KOPT-K1 (cell line): Measurements from ENCODE around the gene HYKK.

Experiments used
- H3K27ac ChIP-seq: fragments of 200-600 bp; sonication (generic); 2 replicates; pipeline ENCODE4 v1.5.1; 2016; ENCODE audit warnings: antibody characterized with exemption, mild to moderate bottlenecking, low read depth, low read length; ENCODE audit not compliant: poor library complexity, severe bottlenecking
- H3K36me3 ChIP-seq: fragments of 200-600 bp; sonication (generic); 2 replicates; pipeline ENCODE4 v1.5.1; 2017; ENCODE audit warnings: antibody characterized with exemption, mild to moderate bottlenecking, low read length, moderate library complexity; ENCODE audit not compliant: insufficient read depth
- H3K9me3 ChIP-seq: fragments of 200-600 bp; sonication (generic); 2 replicates; pipeline ENCODE4 v1.5.1; 2017; ENCODE audit warnings: antibody characterized with exemption, low read length, mild to moderate bottlenecking; ENCODE audit not compliant: insufficient read depth, poor library complexity, severe bottlenecking

HYKK gene

DNA sequence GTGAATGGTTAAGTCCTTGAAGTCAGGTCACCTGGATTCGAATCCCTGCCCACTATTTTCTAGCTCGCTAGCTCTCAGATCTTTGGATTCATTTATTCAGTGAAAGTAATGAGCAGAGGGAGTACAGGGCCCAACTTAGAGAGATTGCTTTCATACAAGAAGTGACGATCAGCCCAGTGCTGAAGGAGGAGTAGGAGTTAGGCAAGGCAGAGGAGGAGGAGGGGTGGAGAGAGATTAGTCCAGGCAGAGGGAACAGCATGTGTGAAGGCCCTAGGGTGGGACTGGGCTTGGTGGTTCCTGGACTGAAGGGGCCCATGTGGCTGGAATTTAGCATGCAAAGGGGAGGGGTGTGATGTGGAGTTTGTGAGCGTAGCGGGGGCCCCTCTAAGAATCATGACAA lies 54.1 kb downstream of the HYKK start:
- H3K27ac ChIP-seq = no peak overlapping the region
- no peaks in the 10 kb centered on the region for H3K9me3 ChIP-seq
- H3K36me3 ChIP-seq = no peaks in the 10 kb centered on the region

DNA sequence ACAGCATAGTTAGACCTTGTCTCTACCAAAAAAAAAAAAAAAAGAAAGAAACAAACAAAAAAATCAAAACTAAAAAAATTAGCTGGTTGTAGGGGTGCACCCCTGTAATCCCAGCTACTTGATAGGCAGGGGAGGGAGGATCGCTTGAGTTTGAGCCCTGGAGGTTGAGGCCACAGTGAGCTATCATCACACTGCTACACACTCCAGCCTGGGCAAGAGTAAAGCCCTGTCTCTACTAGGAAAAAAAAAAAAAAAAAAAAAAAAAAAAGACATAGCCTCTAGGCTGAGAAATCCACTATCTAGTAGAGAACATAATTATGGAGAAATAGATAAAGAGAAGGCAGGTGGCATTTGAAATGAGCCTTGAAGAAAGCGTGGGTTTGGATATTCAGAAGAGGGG lies 55.7 kb downstream of the HYKK start:
- H3K9me3 ChIP-seq = no peaks in the 10 kb centered on the region
- no peak overlapping the region for H3K27ac ChIP-seq
- H3K36me3 ChIP-seq = no peaks in the 10 kb centered on the region

DNA sequence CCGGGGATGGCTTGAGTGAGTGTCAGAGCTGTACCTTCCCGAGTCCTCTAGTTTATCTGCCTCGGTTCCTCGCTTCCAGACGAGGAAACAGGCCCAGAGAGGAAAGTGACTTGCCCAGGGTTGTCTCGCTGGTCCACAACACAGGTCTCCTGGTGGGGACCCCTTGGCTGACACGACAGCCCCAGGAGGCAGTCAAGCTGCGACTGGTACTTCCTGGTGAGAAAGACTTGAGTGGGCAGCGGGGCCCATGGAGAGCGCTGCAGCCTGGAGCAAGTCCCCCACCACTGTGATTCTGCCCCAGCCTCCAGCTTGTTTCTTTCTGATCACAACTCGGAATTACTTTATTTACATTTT lies 57.3 kb downstream of the HYKK start:
- Histone ChIP-seq H3K27ac (peak overlapping the region; percentile 72), H3K9me3 (no peaks in the 10 kb centered on the region), H3K36me3 (no peaks in the 10 kb centered on the region)

DNA sequence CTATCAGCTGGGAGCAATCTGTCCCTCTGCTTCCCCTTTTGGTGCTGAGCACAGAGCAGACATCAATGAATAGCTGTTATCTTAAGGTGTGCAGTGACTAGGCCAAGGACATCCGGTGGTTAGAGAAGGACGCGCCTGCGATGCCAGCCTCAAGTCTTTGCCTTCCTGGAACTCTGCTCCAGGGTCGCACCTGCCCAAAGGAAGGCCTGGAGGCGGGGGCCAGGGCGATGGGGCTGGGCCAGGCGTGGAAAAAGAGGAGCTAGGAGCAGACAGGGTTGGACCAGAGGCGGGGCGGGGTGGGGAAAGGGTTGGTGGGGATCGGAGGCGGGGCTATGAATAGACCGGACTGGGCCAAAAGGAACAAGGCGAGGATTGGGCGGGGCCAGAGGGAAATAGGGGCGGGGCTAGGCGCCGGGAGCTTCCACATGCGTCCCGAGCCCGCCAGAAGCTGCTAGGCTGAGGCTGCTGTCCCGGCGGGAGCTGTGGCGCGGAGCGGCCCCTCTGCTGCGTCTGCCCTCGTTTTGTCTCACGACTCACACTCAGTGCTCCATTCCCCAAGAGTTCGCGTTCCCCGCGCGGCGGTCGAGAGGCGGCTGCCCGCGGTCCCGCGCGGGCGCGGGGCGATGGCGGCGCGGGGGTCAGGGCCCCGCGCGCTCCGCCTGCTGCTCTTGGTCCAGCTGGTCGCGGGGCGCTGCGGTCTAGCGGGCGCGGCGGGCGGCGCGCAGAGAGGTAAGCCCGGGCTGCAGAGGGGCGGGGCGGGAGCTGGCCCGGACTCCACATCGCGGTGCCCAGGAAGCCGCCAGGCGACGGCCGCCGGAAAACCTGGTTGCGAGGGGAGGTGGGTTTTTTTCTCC lies 57.9 kb downstream of the HYKK start, which contains the start of gene CHRNA5:
Gene CHRNA5 (plus strand): TSS at position 424 of the 854 bp plus-strand sequence. CDS start 200 bp downstream, at position 624.
- Histone ChIP-seq H3K36me3 (no peaks in the 10 kb centered on the region), H3K9me3 (no peaks in the 10 kb centered on the region), H3K27ac (peak within 1 kb of the TSS; percentile 72)

DNA sequence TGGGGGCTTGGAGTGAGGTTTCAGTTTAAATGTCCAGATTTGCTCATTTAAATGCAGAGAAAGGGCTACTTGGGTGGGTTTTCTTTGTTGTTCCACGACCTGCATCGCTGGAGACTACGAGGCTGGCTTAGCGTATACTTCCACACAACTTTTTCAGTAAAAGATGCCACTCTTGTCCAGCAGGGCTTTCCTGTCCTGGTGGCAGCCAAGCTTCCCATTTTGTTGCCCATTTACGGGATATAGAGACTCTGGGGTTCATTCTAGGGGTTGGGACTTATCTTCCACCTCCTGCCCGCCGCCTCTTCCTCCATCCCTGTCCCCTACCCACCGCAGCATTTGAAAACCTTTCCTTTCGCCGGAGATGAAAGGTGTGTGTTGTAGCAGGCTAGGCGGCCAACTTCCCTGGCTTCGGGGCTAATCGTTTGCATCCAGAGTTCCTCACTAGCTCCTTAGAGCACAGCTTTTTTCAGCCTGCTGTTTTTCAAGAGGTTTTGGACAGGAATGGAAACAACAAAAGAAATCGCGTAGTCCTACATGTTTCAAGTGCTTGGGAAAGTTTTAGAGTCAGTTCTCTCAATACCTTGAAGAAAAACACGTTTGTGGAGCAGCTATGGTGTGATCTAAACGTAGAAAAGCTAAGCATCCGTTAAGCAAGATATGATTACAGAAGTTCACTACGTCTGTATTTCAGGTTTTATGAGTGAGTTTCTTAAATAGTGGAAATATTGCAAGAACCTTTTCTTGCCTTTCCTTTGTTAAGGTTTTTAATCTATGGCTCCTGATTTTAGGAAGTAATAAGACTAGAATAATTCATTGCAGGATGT lies 58.8 kb downstream of the HYKK start:
- Histone ChIP-seq H3K9me3 (no peaks in the 10 kb centered on the region), H3K27ac (peak overlapping the region; percentile 72), H3K36me3 (no peaks in the 10 kb centered on the region)

DNA sequence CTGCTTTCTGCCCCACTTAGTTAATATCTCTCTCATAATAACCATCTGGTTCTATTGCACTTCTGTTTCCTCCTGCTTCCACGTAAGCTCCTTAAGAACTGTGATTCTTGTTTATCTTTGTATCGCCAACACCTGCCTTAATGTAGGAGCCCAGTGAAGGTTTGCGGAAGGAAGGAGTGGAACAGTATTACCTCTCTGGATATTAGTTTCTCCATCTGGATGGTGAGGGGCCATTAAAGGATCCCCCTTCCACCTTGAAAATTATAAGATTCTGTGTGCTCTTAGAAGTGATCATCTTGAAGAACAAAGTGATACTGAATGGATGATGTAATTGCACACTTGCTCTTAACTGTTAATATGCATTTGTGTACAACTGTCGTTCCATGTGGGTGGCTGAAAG lies 60.2 kb downstream of the HYKK start:
- no peak overlapping the region for H3K27ac ChIP-seq
- no peaks in the 10 kb centered on the region for H3K9me3 ChIP-seq
- H3K36me3 ChIP-seq = no peaks in the 10 kb centered on the region

DNA sequence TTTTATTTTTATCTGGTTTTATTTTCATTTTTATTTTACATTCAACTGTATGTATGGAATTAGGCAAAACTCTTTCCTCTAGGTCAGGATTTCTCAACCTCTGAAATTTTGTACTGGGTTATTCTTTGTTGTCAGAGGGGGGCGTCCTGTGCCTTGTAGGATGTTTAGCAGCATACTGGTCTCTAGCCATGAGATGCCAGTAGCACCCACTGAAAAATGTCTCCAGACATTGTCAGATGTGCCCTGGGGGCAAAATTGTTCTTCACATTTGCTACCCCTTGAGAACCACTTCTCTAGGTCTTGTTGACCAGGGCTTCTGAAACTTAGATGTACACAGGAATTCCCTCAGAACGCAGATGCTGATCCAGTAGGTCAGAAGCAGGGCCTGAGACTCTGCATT lies 63.3 kb downstream of the HYKK start:
- H3K27ac ChIP-seq = no peak overlapping the region
- no peaks in the 10 kb centered on the region for H3K9me3 ChIP-seq
- no peaks in the 10 kb centered on the region for H3K36me3 ChIP-seq

DNA sequence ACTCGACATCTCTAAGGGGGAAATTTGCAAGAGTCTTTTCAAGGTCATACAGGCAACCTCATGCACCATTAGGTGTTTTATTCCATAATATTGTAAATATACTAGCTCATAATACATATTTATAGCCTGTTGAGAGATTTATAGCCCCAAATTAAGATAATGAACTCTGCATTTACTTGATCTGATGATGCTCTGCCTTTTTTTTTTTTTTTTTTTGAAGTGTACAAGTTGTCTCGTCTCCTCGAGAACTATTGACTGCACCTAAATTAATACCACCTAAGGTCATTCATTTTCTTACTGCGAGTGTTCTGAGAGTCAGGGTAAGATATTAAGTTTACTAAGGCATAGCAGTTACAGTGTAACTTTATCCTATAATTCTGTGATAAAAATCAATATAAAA lies 64.0 kb downstream of the HYKK start:
- no peaks in the 10 kb centered on the region for H3K9me3 ChIP-seq
- H3K36me3 ChIP-seq = no peaks in the 10 kb centered on the region
- H3K27ac ChIP-seq = no peak overlapping the region

DNA sequence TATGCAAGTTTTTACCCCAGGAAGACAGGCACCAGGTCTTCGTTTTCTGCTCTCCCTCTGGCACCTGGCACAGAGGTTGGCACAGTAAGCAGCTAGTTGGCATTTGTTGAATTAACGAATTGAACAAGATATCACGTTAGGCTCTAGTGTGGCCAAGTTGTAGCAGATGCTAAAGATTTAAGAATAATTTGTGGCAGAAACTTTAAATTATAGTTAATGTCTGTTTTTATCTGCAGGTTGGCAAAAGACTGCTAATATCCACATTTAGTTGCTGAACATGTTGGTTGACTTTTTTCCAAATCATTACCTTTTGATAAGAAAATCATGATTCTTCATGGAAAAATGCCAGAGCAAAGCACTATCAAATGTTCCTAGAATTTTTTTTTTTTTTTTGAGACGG lies 66.0 kb downstream of the HYKK start:
- Histone ChIP-seq H3K9me3 (no peaks in the 10 kb centered on the region), H3K27ac (no peak overlapping the region), H3K36me3 (no peaks in the 10 kb centered on the region)

DNA sequence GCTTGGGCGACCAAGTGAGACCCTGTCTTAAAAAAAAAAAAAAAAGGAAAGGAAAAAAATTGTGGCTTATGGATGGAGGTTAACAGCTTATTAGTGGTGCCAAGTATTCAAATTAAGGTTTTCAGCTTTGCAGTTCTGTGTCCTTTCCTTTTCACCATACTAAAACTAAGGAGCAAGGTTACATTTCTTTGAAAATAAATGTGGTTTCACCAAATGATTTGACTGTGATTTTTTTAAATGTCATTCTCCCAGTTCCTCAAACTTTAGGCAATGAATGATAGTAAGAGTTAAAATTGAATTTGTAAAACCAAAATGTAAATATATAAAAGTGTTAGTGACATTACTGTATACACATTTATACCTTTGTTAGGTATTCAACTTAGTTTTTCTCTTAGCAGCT lies 67.6 kb downstream of the HYKK start:
- H3K27ac ChIP-seq = no peak overlapping the region
- H3K36me3 ChIP-seq = no peaks in the 10 kb centered on the region

More for the DNA sequence above, 67.6 kb downstream of the HYKK start:
- no peaks in the 10 kb centered on the region for H3K9me3 ChIP-seq
